Fibroblast of lung (primary cell): ENCODE measurements around the gene WWOX. TPM values are rescaled to one million over a fixed set of nuclear protein-coding genes. Genes with fewer than 3 reads are reported as not detected.

Experiments used
- DNase-seq, 2 donors: peaks; one replicate each; pipeline versions ENCODE4 v3.0.0 to v3.0.0-alpha.2; 2010; ENCODE audit warnings: low read depth in 2 of 2
- H2AFZ ChIP-seq: 2 replicates; pipeline ENCODE4 v1.5.1; 2012; ENCODE audit warnings: low read length, control low read depth, inconsistent platforms
- H3K27ac ChIP-seq: 2 replicates; pipeline ENCODE4 v1.5.1; 2011; ENCODE audit warnings: low read length, control low read depth; ENCODE audit not compliant: insufficient read depth
- H3K27me3 ChIP-seq: 2 replicates; pipeline ENCODE4 v1.5.1; 2011; ENCODE audit warnings: mild to moderate bottlenecking, low read length; ENCODE audit not compliant: control insufficient read depth, insufficient read depth
- H3K36me3 ChIP-seq: 2 replicates; pipeline ENCODE4 v1.5.1; 2011; ENCODE audit warnings: low read length; ENCODE audit not compliant: control insufficient read depth, insufficient read depth
- H3K4me1 ChIP-seq: 2 replicates; pipeline ENCODE4 v1.5.1; 2011; ENCODE audit warnings: low read length; ENCODE audit not compliant: control insufficient read depth, insufficient read depth; ENCODE audit errors: extremely low read depth
- H3K4me2 ChIP-seq: 2 replicates; pipeline ENCODE4 v1.5.1; 2011; ENCODE audit warnings: low read length, control low read depth; ENCODE audit not compliant: insufficient read depth; ENCODE audit errors: extremely low read depth
- H3K4me3 ChIP-seq, 4 experiments: fragments of 200-600 bp in 1 of 4; sonication (generic) in 1 of 4; replicated peaks in 1 of 4; 2 replicates each; pipeline ENCODE4 v1.5.1; 2011 to 2016; ENCODE audit warnings: low read length in 4 of 4, low read depth in 3 of 4, mild to moderate bottlenecking in 3 of 4, control low read depth in 2 of 4, inconsistent platforms in 1 of 4, mixed read lengths in 1 of 4; ENCODE audit not compliant: insufficient read depth in 1 of 4; ENCODE audit errors: control extremely low read depth in 1 of 4
- H3K79me2 ChIP-seq: 2 replicates; pipeline ENCODE4 v1.5.1; 2012; ENCODE audit warnings: mild to moderate bottlenecking, low read length, inconsistent platforms; ENCODE audit not compliant: control insufficient read depth, insufficient read depth
- H3K9ac ChIP-seq: 2 replicates; pipeline ENCODE4 v1.5.1; 2011; ENCODE audit warnings: mild to moderate bottlenecking, low read length, control low read depth; ENCODE audit not compliant: insufficient read depth
- H3K9me3 ChIP-seq: 2 replicates; pipeline ENCODE4 v1.5.1; 2012; ENCODE audit warnings: low read depth, low read length; ENCODE audit not compliant: control insufficient read depth, insufficient read depth
- H4K20me1 ChIP-seq: 2 replicates; pipeline ENCODE4 v1.5.1; 2011; ENCODE audit warnings: low read length; ENCODE audit not compliant: control insufficient read depth, insufficient read depth; ENCODE audit errors: extremely low read depth
- CTCF ChIP-seq, 2 donors: IDR thresholded peaks in 1 of 2; conservative IDR thresholded peaks in 1 of 2; 1 replicate in 1 of 2; 2 replicates in 1 of 2; pipeline ENCODE4 v1.5.1; 2011 to 2012; ENCODE audit warnings: low read length in 2 of 2, control low read depth in 1 of 2, inconsistent platforms in 1 of 2, low read depth in 1 of 2, mild to moderate bottlenecking in 1 of 2
- EZH2 ChIP-seq: IDR thresholded peaks from 2 replicates; pipeline ENCODE4 v1.5.1; 2012; ENCODE audit warnings: low read length, control low read depth, mild to moderate bottlenecking; ENCODE audit errors: missing control alignments
- polyA plus RNA-seq, 2 donors: library from polyadenylated mRNA; depleted of rRNA in 1 of 2; stranded (reverse) in 1 of 2; unstranded in 1 of 2; fragments of >200 nt; gene quantifications; 2 replicates each; pipeline ENCODE4 v1.2.1, GENCODE V29; 2011 to 2012; ENCODE audit warnings: missing spikeins in 1 of 2
- total RNA-seq: library from RNA; depleted of rRNA; stranded (reverse); fragments of >200 nt; gene quantifications from 2 replicates; pipeline ENCODE4 v1.2.1, GENCODE V29; 2014

The WWOX gene
- total and polyA plus RNA-seq, 2 donors (not counting 1 experiment from before 2014, with no cell fraction given), result 5.6 to 16.3 TPM

- Histone ChIP-seq H3K36me3 (no peaks in the 10 kb centered on the region), H3K79me2 (no peaks in the 10 kb centered on the region), H3K4me1 (no peaks in the 10 kb centered on the region), H4K20me1 (no peaks in the 10 kb centered on the region), H3K27ac (no peak overlapping the region), H3K4me2 (no peak overlapping the region), H3K9me3 (no peaks in the 10 kb centered on the region), H2AFZ (no peak overlapping the region), H3K9ac (no peak overlapping the region), H3K4me3 (no peak overlapping the region), H3K27me3 (no peaks in the 10 kb centered on the region)
- DNase-seq, result no peak
- no peak for TF ChIP-seq CTCF (conservative IDR thresholded peaks at IDR 0.05 in 1 of 2, IDR thresholded peaks at IDR 0.05 in 1 of 2; ENCODE audit: low read depth in 1 of 2, low read length in 2 of 2)
- no peak for TF ChIP-seq EZH2
These were observed 190.4 kb downstream of the WWOX start for GRCh38 chr16:78289844-78290277.

- Histone ChIP-seq H3K9ac (no peak overlapping the region), H3K27me3 (no peaks in the 10 kb centered on the region), H3K9me3 (no peaks in the 10 kb centered on the region), H3K4me1 (no peaks in the 10 kb centered on the region), H4K20me1 (no peaks in the 10 kb centered on the region), H3K4me3 (no peak overlapping the region), H3K4me2 (no peak overlapping the region), H2AFZ (no peak overlapping the region), H3K79me2 (no peaks in the 10 kb centered on the region), H3K27ac (no peak overlapping the region), H3K36me3 (no peaks in the 10 kb centered on the region)
- no peak for DNase-seq
- TF ChIP-seq CTCF (conservative IDR thresholded peaks at IDR 0.05 in 1 of 2, IDR thresholded peaks at IDR 0.05 in 1 of 2; ENCODE audit: low read depth in 1 of 2, low read length in 2 of 2), result no peak
- TF ChIP-seq EZH2, result no peak
These were observed 190.9 kb downstream of the WWOX start for GRCh38 chr16:78290395-78290794.

- Histone ChIP-seq H3K27ac (no peak overlapping the region), H3K4me1 (no peaks in the 10 kb centered on the region), H3K36me3 (no peaks in the 10 kb centered on the region), H2AFZ (no peak overlapping the region), H3K9ac (no peak overlapping the region), H3K4me2 (no peak overlapping the region), H3K27me3 (no peaks in the 10 kb centered on the region), H3K79me2 (no peaks in the 10 kb centered on the region), H3K4me3 (peak overlapping the region in 1 of 4 experiments; percentile 7), H3K9me3 (no peaks in the 10 kb centered on the region), H4K20me1 (no peaks in the 10 kb centered on the region)
- DNase-seq, result peak in 1 of 2 donors; percentile 39
- TF ChIP-seq EZH2 (no peak), CTCF (conservative IDR thresholded peaks at IDR 0.05 in 1 of 2, IDR thresholded peaks at IDR 0.05 in 1 of 2; ENCODE audit: low read depth in 1 of 2, low read length in 2 of 2) (no peak)
These were observed 191.6 kb downstream of the WWOX start for GRCh38 chr16:78290872-78291591.
